MM.1S (cell line): ENCODE results near the gene FBXO44.

Experiments used
- CTCF ChIP-seq: fragments of 300-600 bp; sonication (generic); IDR thresholded peaks from 2 replicates; pipeline ENCODE4 v1.5.1; 2016; ENCODE audit warnings: antibody characterized with exemption, low read length, mixed read lengths
- EZH2 ChIP-seq: fragments of 300-600 bp; sonication (generic); optimal IDR thresholded peaks from 2 replicates; pipeline ENCODE3; 2017; ENCODE audit warnings: low read depth, mild to moderate bottlenecking, antibody characterized with exemption, low read length, mixed read lengths
- EZH2phosphoT487 ChIP-seq: fragments of 300-600 bp; sonication (generic); IDR thresholded peaks from 2 replicates; pipeline ENCODE4 v1.6.1; 2018; ENCODE audit warnings: antibody characterized with exemption, low read length

DNA sequence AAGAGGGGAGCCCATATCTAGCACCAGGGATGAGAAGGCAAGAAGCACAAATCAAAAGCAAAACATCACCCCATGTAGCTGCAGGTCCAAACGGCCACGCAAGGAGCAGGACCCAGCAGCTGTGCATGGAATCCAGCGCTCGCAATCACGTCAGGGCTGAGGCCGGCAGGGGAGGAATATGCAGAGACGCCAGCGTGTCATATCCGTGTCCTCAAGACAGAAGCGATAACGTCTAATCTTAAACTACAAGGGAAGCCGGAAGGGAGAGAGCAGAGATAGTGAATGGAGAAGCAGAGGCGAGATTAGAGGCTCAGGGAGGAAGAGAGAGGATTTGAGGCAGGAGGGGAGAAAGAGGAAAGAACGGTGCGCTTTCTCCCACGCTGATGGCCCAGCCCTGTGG is 39.6 kb upstream of the FBXO44 start:
- TF ChIP-seq CTCF (no peak), EZH2 (no peak), EZH2phosphoT487 (no peak)
